Calu3 (cell line): ENCODE measurements around the gene FTO. TPM values are rescaled to one million over a fixed set of nuclear protein-coding genes. Genes with fewer than 3 reads are reported as not detected.

ENCODE experiments used
- BruUV-seq: library from RNA; stranded (reverse); fragments of 400-500 nt; replicated peaks from 2 replicates; lab custom pipeline; 2021; lab: Mats Ljungman, UMichigan
- CTCF ChIA-PET: fragments of 300-600 bp; sonication (Branson Sonifier 250); formaldehyde crosslinking; loops from one replicate; lab custom pipeline; 2022; ENCODE audit warnings: antibody characterized with exemption; lab: Charles Lee
- DNase-seq: peaks from one replicate; pipeline ENCODE4 v3.0.0; 2022
- H3K27ac Mint-ChIP-seq: one replicate; pipeline ENCODE4 v1.8.0; 2022; ENCODE audit warnings: mixed read lengths; ENCODE audit not compliant: unreplicated experiment
- H3K27me3 Mint-ChIP-seq: one replicate; pipeline ENCODE4 v1.8.0; 2022; ENCODE audit warnings: mixed read lengths; ENCODE audit not compliant: unreplicated experiment
- H3K36me3 Mint-ChIP-seq: one replicate; pipeline ENCODE4 v1.8.0; 2022; ENCODE audit warnings: mild to moderate bottlenecking, moderate library complexity, mixed read lengths; ENCODE audit not compliant: insufficient read depth, unreplicated experiment
- H3K4me1 Mint-ChIP-seq: one replicate; pipeline ENCODE4 v1.8.0; 2022; ENCODE audit warnings: mild to moderate bottlenecking, low read depth, mixed read lengths; ENCODE audit not compliant: unreplicated experiment
- H3K4me3 Mint-ChIP-seq: one replicate; pipeline ENCODE4 v1.8.0; 2022; ENCODE audit warnings: mild to moderate bottlenecking, low read depth, moderate library complexity, mixed read lengths; ENCODE audit not compliant: unreplicated experiment
- H3K9me3 Mint-ChIP-seq: one replicate; pipeline ENCODE4 v1.8.0; 2022; ENCODE audit warnings: low read depth, mixed read lengths; ENCODE audit not compliant: unreplicated experiment
- intact Hi-C: fragments of 100-400 bp; cut with micrococcal nuclease; formaldehyde crosslinking; loops from one replicate; pipeline ENCODE4 v1.10.0; 2022; ENCODE audit not compliant: unreplicated experiment
- total RNA-seq: library from RNA; stranded (reverse); gene quantifications from 2 replicates; pipeline ENCODE4 v1.2.3, GENCODE V29; 2022
- TF ChIP-seq, protein P1 (sequence below): fragments of 200-600 bp; IDR thresholded peaks from one replicate; pipeline ENCODE4 v1.8.0; 2022; ENCODE audit warnings: antibody characterized with exemption; ENCODE audit not compliant: unreplicated experiment

FTO gene
- total RNA-seq, 1 experiment from 2014 or later: 68.9 TPM

DNA sequence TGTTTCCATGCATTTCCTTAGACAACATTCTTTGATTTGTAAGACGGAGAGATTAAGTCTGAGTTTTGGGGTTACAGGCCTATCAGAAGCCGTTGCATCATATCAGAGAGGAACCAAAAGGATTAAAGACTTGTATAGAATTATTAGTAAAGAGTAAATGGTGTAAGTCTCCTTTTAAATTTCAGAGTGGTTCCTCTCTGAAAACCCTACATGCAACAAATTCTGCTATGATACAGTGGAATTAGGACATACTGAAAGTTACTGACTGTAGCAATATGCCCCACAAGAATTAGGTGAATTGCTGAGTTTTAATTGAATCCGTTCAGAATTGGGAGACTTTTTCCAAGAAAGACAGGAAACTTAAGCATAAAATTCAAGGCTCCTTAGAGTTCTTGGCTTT, 221.6 kb downstream of the FTO start:
- CTCF ChIA-PET: interaction anchor here (0.7 kb wide), 1 partner anchor 192 kb away, joined by 6 read pairs; no protein-coding TSS in a partner anchor
- no peaks in the 10 kb centered on the region for H3K9me3 Mint-ChIP-seq
- no peak for DNase-seq
- H3K36me3 Mint-ChIP-seq: no peaks in the 10 kb centered on the region
- no peak overlapping the region for H3K4me3 Mint-ChIP-seq
- no TSS peak for BruUV-seq
- H3K4me1 Mint-ChIP-seq: no peaks in the 10 kb centered on the region
- TF ChIP-seq, protein P1, sequence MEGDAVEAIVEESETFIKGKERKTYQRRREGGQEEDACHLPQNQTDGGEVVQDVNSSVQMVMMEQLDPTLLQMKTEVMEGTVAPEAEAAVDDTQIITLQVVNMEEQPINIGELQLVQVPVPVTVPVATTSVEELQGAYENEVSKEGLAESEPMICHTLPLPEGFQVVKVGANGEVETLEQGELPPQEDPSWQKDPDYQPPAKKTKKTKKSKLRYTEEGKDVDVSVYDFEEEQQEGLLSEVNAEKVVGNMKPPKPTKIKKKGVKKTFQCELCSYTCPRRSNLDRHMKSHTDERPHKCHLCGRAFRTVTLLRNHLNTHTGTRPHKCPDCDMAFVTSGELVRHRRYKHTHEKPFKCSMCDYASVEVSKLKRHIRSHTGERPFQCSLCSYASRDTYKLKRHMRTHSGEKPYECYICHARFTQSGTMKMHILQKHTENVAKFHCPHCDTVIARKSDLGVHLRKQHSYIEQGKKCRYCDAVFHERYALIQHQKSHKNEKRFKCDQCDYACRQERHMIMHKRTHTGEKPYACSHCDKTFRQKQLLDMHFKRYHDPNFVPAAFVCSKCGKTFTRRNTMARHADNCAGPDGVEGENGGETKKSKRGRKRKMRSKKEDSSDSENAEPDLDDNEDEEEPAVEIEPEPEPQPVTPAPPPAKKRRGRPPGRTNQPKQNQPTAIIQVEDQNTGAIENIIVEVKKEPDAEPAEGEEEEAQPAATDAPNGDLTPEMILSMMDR: no peak
- intact Hi-C loops: no loop called here
- no peaks in the 10 kb centered on the region for H3K27me3 Mint-ChIP-seq
- no peak overlapping the region for H3K27ac Mint-ChIP-seq

DNA sequence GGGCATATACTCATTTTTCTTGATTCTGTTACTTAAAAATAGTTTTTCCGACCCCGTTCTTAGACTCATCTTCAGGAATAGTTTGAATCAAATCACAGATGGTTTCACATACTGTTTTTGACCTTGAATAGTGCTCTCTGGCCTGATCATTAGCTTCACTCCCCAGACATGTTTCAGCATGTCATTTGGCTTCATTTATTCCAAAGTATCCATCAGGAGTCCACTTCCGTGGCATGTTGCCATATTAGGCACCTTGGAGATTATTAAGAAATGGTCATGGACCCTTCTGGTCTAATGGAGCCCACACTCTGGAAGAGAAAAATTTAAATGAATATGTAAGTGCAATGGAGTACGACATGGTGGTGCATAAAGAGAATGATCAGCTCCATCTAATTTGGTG, 222.3 kb downstream of the FTO start:
- CTCF ChIA-PET: no interaction called here
- no TSS peak for BruUV-seq
- no peak for DNase-seq
- Mint-ChIP-seq H3K36me3 (no peaks in the 10 kb centered on the region), H3K27me3 (no peaks in the 10 kb centered on the region), H3K27ac (no peak overlapping the region), H3K9me3 (no peaks in the 10 kb centered on the region), H3K4me1 (no peaks in the 10 kb centered on the region), H3K4me3 (no peak overlapping the region)
- TF ChIP-seq, protein P1: no peak
- intact Hi-C loops: no loop called here

DNA sequence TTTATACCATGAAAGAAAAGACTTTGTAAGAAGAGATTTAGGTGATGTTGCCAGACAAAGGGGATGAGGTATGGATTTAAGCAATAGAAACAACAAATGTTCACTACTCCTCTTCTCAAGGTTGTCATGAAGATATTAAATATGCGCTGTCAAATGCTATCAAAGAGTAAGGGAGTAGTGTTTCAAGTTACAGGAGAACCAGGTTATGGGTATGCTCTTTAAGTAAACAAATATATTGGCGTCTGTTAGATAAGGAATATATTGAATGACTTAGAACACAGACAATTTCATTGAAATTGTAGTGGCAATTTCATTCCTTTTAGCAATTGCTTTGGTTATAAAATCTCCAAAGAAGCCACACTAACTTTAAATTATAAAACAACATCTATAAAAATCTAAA, 229.0 kb downstream of the FTO start:
- no peak overlapping the region for H3K27ac Mint-ChIP-seq

DNA sequence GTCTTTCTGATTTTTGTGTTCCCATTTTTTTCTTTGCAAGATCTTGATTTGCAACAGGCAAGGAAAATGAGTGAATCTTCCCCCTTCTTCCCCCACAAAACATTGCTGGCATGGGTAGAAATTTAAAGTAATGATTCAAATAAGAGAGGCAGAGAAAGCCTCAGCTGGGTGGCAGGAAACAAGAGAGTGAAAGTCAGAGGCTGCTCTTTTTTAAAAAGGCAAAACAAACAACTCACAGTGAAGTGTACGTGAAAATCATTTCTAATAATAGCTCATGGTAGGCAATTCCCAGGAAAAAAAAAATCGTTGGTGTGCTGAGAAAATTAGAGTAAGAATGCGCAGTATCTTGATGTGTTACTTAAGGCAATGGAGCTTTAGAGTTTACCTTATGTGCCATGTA, 229.5 kb downstream of the FTO start:
- Mint-ChIP-seq H3K9me3 (no peaks in the 10 kb centered on the region), H3K4me1 (no peaks in the 10 kb centered on the region), H3K27ac (no peak overlapping the region), H3K27me3 (no peaks in the 10 kb centered on the region), H3K4me3 (no peak overlapping the region), H3K36me3 (no peaks in the 10 kb centered on the region)
- BruUV-seq: no TSS peak
- no peak for DNase-seq
- CTCF ChIA-PET: no interaction called here
- TF ChIP-seq, protein P1: no peak
- intact Hi-C loops: no loop called here

More for the DNA sequence above, 229.0 kb downstream of the FTO start:
- Mint-ChIP-seq H3K9me3 (no peaks in the 10 kb centered on the region), H3K36me3 (no peaks in the 10 kb centered on the region), H3K27me3 (no peaks in the 10 kb centered on the region), H3K4me3 (no peak overlapping the region), H3K4me1 (no peaks in the 10 kb centered on the region)
- BruUV-seq: no TSS peak
- intact Hi-C loops: no loop called here
- TF ChIP-seq, protein P1: no peak
- no peak for DNase-seq
- CTCF ChIA-PET: no interaction called here
